ENCODE data around the gene ABHD17B. TPM values are rescaled to one million over a fixed set of nuclear protein-coding genes. Genes with fewer than 3 reads are reported as not detected.

The ABHD17B gene
- total RNA-seq, 2 donors from 2014 or later = 9.1 to 15.9 TPM

GRCh38 chr9:71853084-71853483 lies 57.9 kb downstream of the ABHD17B start:
- H3K27ac Mint-ChIP-seq = no peak overlapping the region
- ATAC-seq (no peak), DNase-seq (no peak)
- no peak overlapping the region for H3K4me3 Mint-ChIP-seq
- H3K27me3 Mint-ChIP-seq = no peaks in the 10 kb centered on the region
- H3K4me1 Mint-ChIP-seq = no peaks in the 10 kb centered on the region
- H3K9me3 ChIP-seq (ENCODE audit: control insufficient read depth, low read length, poor library complexity, severe bottlenecking) = no peaks in the 10 kb centered on the region
- H3K36me3 Mint-ChIP-seq (ENCODE audit: low read depth) = no peaks in the 10 kb centered on the region

GRCh38 chr9:71850996-71851395 lies 60.0 kb downstream of the ABHD17B start:
- Mint-ChIP-seq H3K4me1 (no peaks in the 10 kb centered on the region), H3K27me3 (peaks cover 15% of the 10 kb centered on the region), H3K4me3 (no peak overlapping the region), H3K36me3 (ENCODE audit: low read depth) (peaks cover 2% of the 10 kb centered on the region), H3K27ac (no peak overlapping the region)
- no peaks in the 10 kb centered on the region for H3K9me3 ChIP-seq (ENCODE audit: control insufficient read depth, low read length, poor library complexity, severe bottlenecking)
- ATAC-seq = no peak
- no peak for DNase-seq

GRCh38 chr9:71847892-71848291 lies 63.1 kb downstream of the ABHD17B start:
- H3K27ac Mint-ChIP-seq = no peak overlapping the region
- no peaks in the 10 kb centered on the region for H3K4me1 Mint-ChIP-seq
- no peaks in the 10 kb centered on the region for H3K9me3 ChIP-seq (ENCODE audit: control insufficient read depth, low read length, poor library complexity, severe bottlenecking)
- no peak overlapping the region for H3K4me3 Mint-ChIP-seq
- H3K27me3 Mint-ChIP-seq = peaks cover 15% of the 10 kb centered on the region
- DNase-seq (no peak), ATAC-seq (no peak)
- peaks cover 2% of the 10 kb centered on the region for H3K36me3 Mint-ChIP-seq (ENCODE audit: low read depth)

- no peaks in the 10 kb centered on the region for H3K4me1 Mint-ChIP-seq
- no peak for ATAC-seq
- H3K27me3 Mint-ChIP-seq = peaks cover 19% of the 10 kb centered on the region
- DNase-seq = no peak
- no peaks in the 10 kb centered on the region for H3K9me3 ChIP-seq (ENCODE audit: control insufficient read depth, low read length, poor library complexity, severe bottlenecking)
- no peak overlapping the region for H3K4me3 Mint-ChIP-seq
- no peak overlapping the region for H3K27ac Mint-ChIP-seq
- peaks cover 4% of the 10 kb centered on the region for H3K36me3 Mint-ChIP-seq (ENCODE audit: low read depth)
Measured at GRCh38 chr9:71844808-71845207, 66.2 kb downstream of the ABHD17B start.

- DNase-seq (no peak), ATAC-seq (no peak)
- no peaks in the 10 kb centered on the region for H3K9me3 ChIP-seq (ENCODE audit: control insufficient read depth, low read length, poor library complexity, severe bottlenecking)
- Mint-ChIP-seq H3K4me1 (no peaks in the 10 kb centered on the region), H3K27ac (no peak overlapping the region), H3K4me3 (no peak overlapping the region), H3K27me3 (peaks cover 4% of the 10 kb centered on the region), H3K36me3 (ENCODE audit: low read depth) (peaks cover 2% of the 10 kb centered on the region)
Measured at GRCh38 chr9:71839668-71840067, 71.3 kb downstream of the ABHD17B start.

- no peak overlapping the region for H3K27ac Mint-ChIP-seq
- H3K36me3 Mint-ChIP-seq (ENCODE audit: low read depth) = peaks cover 2% of the 10 kb centered on the region
- H3K4me3 Mint-ChIP-seq = no peak overlapping the region
- no peak for DNase-seq
- H3K4me1 Mint-ChIP-seq = no peaks in the 10 kb centered on the region
- ATAC-seq = no peak
- no peaks in the 10 kb centered on the region for H3K27me3 Mint-ChIP-seq
- no peaks in the 10 kb centered on the region for H3K9me3 ChIP-seq (ENCODE audit: control insufficient read depth, low read length, poor library complexity, severe bottlenecking)
Measured at GRCh38 chr9:71835596-71835995, 75.4 kb downstream of the ABHD17B start.

- no peak for DNase-seq
- Mint-ChIP-seq H3K27me3 (peaks cover 16% of the 10 kb centered on the region), H3K4me3 (no peak overlapping the region), H3K27ac (no peak overlapping the region), H3K36me3 (ENCODE audit: low read depth) (peaks cover 3% of the 10 kb centered on the region), H3K4me1 (no peaks in the 10 kb centered on the region)
- H3K9me3 ChIP-seq (ENCODE audit: control insufficient read depth, low read length, poor library complexity, severe bottlenecking) = no peaks in the 10 kb centered on the region
- ATAC-seq = no peak
Measured at GRCh38 chr9:71830929-71831328, 80.1 kb downstream of the ABHD17B start.

- ATAC-seq = no peak
- no peaks in the 10 kb centered on the region for H3K9me3 ChIP-seq (ENCODE audit: control insufficient read depth, low read length, poor library complexity, severe bottlenecking)
- H3K4me3 Mint-ChIP-seq = no peak overlapping the region
- no peaks in the 10 kb centered on the region for H3K4me1 Mint-ChIP-seq
- no peak for DNase-seq
- peaks cover 3% of the 10 kb centered on the region for H3K36me3 Mint-ChIP-seq (ENCODE audit: low read depth)
- H3K27me3 Mint-ChIP-seq = peaks cover 16% of the 10 kb centered on the region
- no peak overlapping the region for H3K27ac Mint-ChIP-seq
Measured at GRCh38 chr9:71830153-71830552, 80.8 kb downstream of the ABHD17B start.

GRCh38 chr9:71826279-71826678 lies 84.7 kb downstream of the ABHD17B start:
- H3K9me3 ChIP-seq (ENCODE audit: control insufficient read depth, low read length, poor library complexity, severe bottlenecking) = no peaks in the 10 kb centered on the region
- ATAC-seq (no peak), DNase-seq (no peak)
- Mint-ChIP-seq H3K36me3 (ENCODE audit: low read depth) (peaks cover 3% of the 10 kb centered on the region), H3K27me3 (peaks cover 16% of the 10 kb centered on the region), H3K4me1 (peaks cover 8% of the 10 kb centered on the region), H3K27ac (no peak overlapping the region), H3K4me3 (no peak overlapping the region)

GRCh38 chr9:71824257-71824656 lies 86.7 kb downstream of the ABHD17B start:
- Mint-ChIP-seq H3K27ac (no peak overlapping the region), H3K4me1 (peaks cover 8% of the 10 kb centered on the region), H3K36me3 (ENCODE audit: low read depth) (peaks cover 3% of the 10 kb centered on the region), H3K4me3 (no peak overlapping the region), H3K27me3 (peaks cover 14% of the 10 kb centered on the region)
- no peaks in the 10 kb centered on the region for H3K9me3 ChIP-seq (ENCODE audit: control insufficient read depth, low read length, poor library complexity, severe bottlenecking)
- ATAC-seq = no peak
- DNase-seq = no peak

- ATAC-seq = no peak
- peaks cover 8% of the 10 kb centered on the region for H3K4me1 Mint-ChIP-seq
- H3K4me3 Mint-ChIP-seq = no peak overlapping the region
- no peaks in the 10 kb centered on the region for H3K9me3 ChIP-seq (ENCODE audit: control insufficient read depth, low read length, poor library complexity, severe bottlenecking)
- H3K36me3 Mint-ChIP-seq (ENCODE audit: low read depth) = no peaks in the 10 kb centered on the region
- H3K27ac Mint-ChIP-seq = peak overlapping the region; percentile 85
- peaks cover 9% of the 10 kb centered on the region for H3K27me3 Mint-ChIP-seq
- no peak for DNase-seq
Measured at GRCh38 chr9:71822935-71823334, 88.1 kb downstream of the ABHD17B start.

- H3K4me3 Mint-ChIP-seq = no peak overlapping the region
- peak overlapping the region; percentile 85 for H3K27ac Mint-ChIP-seq
- no peaks in the 10 kb centered on the region for H3K9me3 ChIP-seq (ENCODE audit: control insufficient read depth, low read length, poor library complexity, severe bottlenecking)
- no peak for ATAC-seq
- H3K36me3 Mint-ChIP-seq (ENCODE audit: low read depth) = no peaks in the 10 kb centered on the region
- peaks cover 10% of the 10 kb centered on the region for H3K4me1 Mint-ChIP-seq
- H3K27me3 Mint-ChIP-seq = peaks cover 4% of the 10 kb centered on the region
- DNase-seq = no peak
Measured at GRCh38 chr9:71822456-71822855, 88.5 kb downstream of the ABHD17B start.

- DNase-seq = no peak
- H3K4me3 Mint-ChIP-seq = no peak overlapping the region
Measured at GRCh38 chr9:71821405-71821804, 89.6 kb downstream of the ABHD17B start.

GRCh38 chr9:71820403-71820921 lies 90.5 kb downstream of the ABHD17B start:
- H3K9me3 ChIP-seq (ENCODE audit: control insufficient read depth, low read length, poor library complexity, severe bottlenecking) = no peaks in the 10 kb centered on the region
- no peaks in the 10 kb centered on the region for H3K27me3 Mint-ChIP-seq
- ATAC-seq (no peak), DNase-seq (no peak)
- H3K4me1 Mint-ChIP-seq = peaks cover 16% of the 10 kb centered on the region
- peaks cover 2% of the 10 kb centered on the region for H3K36me3 Mint-ChIP-seq (ENCODE audit: low read depth)
- no peak overlapping the region for H3K27ac Mint-ChIP-seq
- no peak overlapping the region for H3K4me3 Mint-ChIP-seq

More at GRCh38 chr9:71821405-71821804, 89.6 kb downstream of the ABHD17B start:
- Mint-ChIP-seq H3K36me3 (ENCODE audit: low read depth) (peaks cover 2% of the 10 kb centered on the region), H3K27ac (no peak overlapping the region), H3K27me3 (no peaks in the 10 kb centered on the region), H3K4me1 (peaks cover 16% of the 10 kb centered on the region)
- no peak for ATAC-seq
- no peaks in the 10 kb centered on the region for H3K9me3 ChIP-seq (ENCODE audit: control insufficient read depth, low read length, poor library complexity, severe bottlenecking)

All from T-helper 17 cell (primary cell).